T1000 (cell line): ENCODE results near the gene NIPAL4.
"Not testable (repeated sequence)": the region's sequence is repeated elsewhere in the genome, so short reads cannot be mapped to it uniquely, and the experiment has no call there.

Experiments used
- DNase-seq: peaks from one replicate; lab custom pipeline; 2025; ENCODE audit warnings: mixed read lengths; lab: John Stamatoyannopoulos, UW

NIPAL4 gene

GRCh38 chr5:157459715-157460599 lies at the start of gene NIPAL4:
TSS of gene NIPAL4 (plus strand) at chr5:157460213. CDS start at chr5:157460321, 108 bp downstream.
- no peak for DNase-seq

GRCh38 chr5:157415838-157416237 lies 44.2 kb upstream of the NIPAL4 start:
- DNase-seq: no peak

DNA sequence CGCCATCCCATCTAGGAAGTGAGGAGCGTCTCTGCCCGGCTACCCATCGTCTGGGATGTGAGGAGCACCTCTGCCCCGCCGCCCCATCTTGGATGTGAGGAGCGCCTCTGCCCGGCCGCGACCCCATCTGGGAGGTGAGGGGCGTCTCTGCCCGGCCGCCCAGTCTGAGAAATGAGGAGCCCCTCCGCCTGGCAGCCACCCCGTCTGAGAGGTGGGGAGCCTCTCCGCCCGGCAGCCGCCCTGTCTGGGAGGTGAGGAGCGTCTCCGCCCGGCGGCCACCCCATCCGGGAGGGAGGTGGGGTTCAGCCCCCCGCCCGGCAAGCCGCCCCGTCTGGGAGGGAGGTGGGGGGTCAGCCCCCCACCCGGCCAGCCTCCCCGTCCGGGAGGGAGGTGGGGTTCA lies 40.5 kb upstream of the NIPAL4 start:
- DNase-seq: not testable (repeated sequence)

DNA sequence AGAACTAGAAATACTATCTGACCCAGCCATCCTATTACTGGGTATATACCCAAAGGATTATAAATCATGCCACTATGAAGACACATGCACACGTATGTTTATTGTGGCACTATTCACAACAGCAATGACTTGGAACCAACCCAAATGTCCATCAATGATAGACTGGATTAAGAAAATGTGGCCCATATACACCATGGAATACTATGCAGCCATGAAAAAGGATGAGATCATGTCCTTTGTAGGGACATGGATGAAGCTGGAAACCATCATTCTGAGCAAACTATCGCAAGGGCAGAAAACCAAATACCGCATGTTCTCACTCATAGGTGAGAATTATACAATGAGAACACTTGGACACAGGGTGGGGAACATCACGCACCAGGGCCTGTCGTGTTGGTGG lies 30.1 kb upstream of the NIPAL4 start:
- not testable (repeated sequence) for DNase-seq

GRCh38 chr5:157431544-157432200 lies 28.3 kb upstream of the NIPAL4 start:
- no peak for DNase-seq

DNA sequence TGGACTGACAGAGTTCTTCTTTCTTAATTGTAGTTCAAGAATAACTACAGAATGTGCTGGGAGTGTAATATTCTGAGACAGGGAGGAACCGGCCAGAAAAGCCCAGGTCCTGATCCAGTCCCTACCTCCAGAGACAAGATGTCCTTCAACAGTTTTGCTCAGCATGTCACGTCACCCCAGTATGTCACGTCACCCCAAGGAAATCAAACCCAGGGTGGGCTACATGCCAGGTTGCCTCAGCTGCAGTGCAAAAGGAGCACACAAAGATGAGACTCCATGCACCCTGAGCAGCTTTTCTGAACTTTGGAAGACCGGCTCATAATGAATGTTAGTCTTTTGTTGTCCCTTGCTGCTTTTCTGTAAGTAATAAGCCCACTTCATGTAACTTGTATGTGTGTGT lies 25.9 kb upstream of the NIPAL4 start:
- DNase-seq: no peak

DNA sequence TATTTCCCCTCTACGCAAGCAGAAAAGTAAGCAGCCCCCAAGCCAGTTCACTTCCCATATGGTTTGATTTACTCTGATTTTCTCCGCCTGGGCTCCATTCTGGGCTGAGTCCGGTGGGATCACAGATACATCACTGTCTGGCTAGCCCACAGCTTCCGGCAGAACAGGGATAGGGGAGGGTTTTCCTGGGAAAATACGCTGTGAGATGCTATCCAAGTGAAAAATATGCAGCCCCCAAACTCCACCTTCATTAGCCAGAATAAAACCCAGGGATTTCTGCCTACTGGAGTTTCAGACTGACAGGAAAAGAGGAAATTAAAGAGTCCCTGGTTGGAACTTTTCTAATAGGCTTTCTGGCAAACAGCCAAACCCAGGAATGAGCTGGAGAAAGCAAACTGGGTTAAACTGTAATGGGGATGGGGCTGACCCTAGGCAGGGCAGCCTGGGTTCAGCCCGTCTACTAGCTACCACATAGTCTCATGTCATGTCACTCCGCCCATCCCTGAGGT lies 16.9 kb upstream of the NIPAL4 start:
- DNase-seq: no peak

DNA sequence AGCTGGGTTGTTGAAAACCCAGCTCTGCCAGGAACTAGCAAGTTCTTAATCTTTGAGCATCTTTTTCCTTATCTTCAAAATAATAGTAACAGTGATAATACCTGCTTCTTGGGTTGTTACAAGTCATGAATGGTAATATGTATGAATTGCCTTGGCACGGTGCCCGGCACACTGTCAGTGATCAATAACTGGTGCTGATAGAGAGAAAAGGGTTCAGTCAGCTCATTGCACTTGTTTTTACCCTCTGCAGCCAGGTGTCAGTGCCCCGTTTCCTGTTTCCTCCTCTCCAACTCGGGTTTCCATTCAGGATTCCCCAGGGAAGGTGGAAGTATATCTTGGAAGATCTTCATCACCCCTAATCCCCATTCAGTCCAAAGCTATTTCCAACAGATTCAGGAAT lies 15.8 kb upstream of the NIPAL4 start:
- no peak for DNase-seq

DNA sequence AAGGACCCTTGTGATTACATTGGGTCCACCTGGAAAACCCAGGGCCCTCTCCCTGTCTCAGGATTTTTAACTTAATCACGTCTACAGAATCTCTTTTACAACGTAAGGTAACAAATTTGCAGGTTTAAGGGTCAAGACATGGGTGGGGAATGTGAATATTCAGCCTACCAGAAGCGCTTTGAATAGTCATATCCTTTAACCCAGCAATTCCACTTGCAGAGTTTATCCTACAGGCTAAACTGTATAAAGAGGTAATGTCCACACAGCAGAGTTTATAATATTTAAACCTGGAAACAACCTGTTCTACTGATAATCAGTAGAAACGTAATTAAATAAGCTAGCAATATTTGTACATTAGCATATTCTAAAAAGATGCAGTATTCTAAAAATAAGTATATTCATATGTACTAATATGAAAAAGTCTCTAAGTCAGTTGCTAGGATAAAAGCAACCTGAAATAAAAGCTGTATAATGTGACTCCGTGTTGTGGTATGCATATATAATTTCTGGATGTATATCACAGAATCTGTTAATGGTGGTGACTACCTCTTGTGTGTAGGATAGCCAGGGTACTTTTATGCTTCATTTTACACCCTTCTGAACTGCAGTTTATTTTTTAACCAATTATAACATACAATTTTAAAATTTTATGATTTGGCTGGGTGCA lies 14.1 kb upstream of the NIPAL4 start:
- no peak for DNase-seq

DNA sequence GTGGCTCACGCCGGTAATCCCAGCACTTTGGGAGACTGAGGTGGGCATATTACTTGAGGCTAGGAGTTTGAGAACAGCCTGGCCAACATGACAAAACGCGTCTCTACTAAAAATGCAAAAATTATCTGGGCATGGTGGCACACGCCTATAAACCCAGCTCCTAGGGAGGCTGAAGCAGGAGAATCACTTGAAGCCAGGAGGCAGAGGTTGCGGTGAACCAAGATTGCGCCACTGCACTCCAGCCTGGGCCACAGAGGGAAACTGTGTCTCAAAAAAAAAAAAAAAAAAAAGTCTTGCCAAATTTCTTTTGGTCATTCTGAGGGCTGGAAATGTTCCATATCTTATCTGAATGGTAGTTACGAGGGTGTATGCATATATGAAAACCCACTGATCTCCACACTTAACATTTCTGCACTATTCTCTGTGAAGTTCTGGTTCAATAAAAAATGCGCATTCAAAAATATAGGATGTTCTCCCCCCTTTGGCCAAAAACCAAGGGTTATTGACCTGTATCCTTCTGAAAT lies 13.5 kb upstream of the NIPAL4 start:
- no peak for DNase-seq

DNA sequence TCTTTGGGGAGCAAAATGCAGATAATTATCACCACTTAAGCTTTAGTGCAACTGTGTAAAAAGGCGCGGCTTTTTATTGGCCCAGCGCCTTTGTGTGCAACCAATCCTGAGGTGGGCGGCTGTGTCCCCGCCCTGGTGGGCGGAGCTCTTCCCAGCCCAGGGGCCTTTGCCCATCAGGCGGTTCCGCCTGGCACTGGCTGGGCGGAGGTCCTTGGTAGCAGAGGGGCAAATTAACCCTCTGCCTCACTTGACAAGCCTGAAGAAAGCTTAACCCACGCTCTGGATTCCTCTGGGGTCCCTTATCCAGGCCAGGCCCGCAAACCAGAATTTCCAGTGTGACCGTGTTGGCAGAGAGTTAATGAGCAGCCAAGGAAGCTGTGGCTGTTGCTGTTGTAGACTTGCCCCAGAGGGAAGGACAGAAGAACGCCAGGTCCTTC lies 12.8 kb upstream of the NIPAL4 start:
- DNase-seq: no peak

GRCh38 chr5:157449011-157449723 lies 10.8 kb upstream of the NIPAL4 start:
- DNase-seq: no peak

GRCh38 chr5:157450024-157450423 lies 10.0 kb upstream of the NIPAL4 start:
- DNase-seq: no peak

- DNase-seq: no peak
Observed at GRCh38 chr5:157451806-157452205, 8.2 kb upstream of the NIPAL4 start.

DNA sequence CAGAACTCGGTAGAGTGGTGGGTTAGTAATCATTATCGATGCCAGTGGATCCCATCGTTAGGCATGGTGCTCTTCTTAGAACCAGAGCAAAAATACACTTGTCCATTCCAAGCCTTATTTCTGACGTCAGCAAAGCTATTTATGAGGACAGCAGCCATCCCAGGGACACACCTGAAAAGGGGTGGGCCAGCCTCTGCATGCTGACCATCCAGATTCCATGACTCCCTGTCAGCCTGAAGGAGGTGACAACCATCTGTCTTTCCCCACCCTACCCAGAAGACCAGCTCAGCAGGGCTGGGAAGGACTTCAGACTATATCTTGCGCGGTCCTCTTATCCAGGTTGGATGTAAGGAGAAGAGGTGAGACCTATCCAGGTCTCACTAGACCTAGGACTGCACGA lies 5.7 kb upstream of the NIPAL4 start:
- no peak for DNase-seq

DNA sequence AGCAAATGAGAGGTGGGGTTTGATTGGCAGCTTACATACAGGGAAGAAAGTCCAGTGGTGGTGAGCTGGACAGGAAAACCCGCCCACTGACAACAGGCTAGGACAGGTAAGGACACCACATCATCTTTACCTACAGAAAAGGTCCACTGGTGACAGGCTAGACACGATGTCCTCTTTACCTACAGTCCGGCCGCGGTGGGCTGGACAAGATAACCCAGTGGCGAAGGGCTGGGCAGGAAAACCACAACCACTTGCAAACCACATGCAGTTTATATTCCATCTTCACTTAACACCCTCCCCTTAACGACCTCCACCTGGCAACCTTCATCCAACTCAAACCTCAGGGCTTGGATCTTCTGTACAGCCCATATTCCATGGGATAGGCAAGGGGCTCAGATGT lies 5.0 kb upstream of the NIPAL4 start:
- no peak for DNase-seq

- no peak for DNase-seq
Observed at GRCh38 chr5:157456301-157456700, 3.7 kb upstream of the NIPAL4 start.

GRCh38 chr5:157457391-157457790 lies 2.6 kb upstream of the NIPAL4 start:
- DNase-seq: no peak

DNA sequence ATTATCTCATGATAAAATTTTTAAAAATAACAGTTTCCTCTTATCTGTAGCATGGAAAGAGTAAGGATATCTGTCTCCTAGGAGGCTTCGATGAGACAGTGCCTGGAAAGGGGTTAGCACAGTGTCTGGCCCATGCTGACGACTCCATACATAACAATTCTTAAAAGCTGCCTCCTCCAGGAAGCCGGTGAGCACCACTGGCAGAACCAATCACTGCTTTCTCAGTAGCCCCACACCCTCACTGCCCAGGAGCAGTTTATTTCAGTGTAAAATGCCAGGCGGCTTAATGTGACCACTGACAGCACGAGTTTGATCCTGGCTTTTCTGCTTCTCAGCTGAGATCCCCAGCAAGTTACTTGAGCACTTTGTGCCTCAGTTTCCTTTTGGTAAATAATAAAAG lies 1.2 kb upstream of the NIPAL4 start:
- no peak for DNase-seq

DNA sequence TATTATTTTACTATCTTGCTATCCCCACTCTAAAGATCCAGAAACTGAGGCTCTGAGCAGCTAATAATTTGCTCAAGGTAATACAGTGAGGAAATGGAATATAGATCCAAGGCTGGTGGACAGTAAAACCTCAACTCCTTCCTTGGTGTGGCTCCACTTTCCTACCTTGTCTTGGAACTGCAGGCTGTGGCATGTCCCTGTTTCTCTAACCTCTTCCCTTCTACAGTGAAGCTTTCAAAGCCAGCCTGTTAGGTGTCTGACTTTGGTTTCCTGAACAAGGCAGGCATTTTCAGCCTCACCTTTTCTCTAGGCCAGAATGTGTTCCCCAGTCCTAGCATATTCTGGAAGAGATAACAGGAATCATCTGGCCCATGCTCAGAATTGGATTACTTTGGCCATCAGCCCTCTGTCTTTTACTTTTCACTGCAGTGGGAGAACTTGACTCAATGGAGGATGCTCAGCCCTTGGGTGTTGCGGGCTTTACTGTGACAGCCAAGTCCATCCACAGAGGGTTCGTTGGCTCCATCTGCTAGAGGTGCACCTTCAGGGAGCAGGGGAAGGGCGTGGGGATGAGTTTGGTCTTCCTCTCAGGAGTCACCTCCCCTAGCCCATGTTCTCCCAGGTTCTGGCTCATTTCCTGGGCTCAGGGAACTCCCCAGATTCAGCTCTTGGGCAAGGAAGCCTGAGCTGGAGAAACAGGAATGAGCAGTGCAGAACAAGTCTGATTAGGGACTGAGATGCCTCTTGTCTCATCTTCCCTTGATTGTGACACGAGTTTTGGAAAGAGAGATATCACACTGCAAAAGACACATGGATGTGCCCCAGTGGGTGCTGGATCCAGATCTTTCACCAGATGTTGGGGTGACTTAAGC lies 1.1 kb downstream of the NIPAL4 start:
- no peak for DNase-seq

DNA sequence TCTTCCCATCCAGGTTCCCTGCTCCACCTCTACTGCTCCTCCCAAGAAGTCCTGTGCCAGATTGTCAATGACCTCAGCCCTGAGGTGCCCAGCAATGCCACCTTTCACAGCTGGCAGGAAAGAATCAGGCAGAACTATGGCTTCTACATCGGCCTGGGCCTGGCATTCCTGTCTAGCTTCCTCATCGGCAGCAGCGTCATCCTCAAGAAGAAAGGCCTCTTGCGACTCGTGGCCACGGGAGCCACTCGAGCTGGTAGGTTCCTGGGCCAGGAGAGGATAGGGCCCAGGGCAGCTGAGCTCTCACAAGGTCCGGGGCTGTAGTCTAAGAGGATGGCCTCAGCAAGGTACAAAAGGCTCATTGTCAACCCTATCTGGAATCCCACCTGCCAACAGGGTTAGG lies 3.1 kb downstream of the NIPAL4 start:
- no peak for DNase-seq
